SHP77 (cell line): ENCODE results near the gene CYBA.

Experiments
- DNase-seq, 2 experiments: peaks; one replicate each; lab custom pipeline; 2025; lab: John Stamatoyannopoulos, UW

The CYBA gene

DNA sequence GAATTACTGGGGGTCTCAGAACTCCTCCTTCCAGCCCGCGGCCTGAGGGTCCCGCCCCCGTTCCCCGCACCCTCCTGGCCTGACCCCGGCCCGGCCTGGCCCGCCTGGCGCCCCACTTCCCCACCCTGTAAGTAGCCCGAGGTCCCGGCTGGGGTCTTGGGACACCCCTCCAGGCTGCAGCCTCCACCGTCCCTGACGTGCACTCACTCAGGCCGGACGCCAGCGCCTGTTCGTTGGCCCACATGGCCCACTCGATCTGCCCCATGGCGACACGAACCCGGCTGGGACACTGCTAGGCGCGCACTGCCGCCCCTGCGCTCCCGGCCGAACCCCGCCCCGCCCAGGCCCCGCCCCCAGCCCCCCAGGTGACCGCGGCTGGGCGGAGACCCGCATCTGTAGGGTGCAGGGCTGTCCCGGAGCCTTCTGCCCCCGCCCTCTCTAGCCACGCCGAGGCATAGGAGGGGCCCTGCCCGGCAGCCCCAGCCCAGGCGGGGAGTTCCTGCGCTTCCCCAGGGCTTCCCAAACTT, at the start of gene CYBA:
TSS of gene CYBA (minus strand) at position 305 of the 527 bp plus-strand sequence. CDS start at position 265, 40 bp downstream.
- DNase-seq = peak in 1 of 2 experiments; percentile 39

DNA sequence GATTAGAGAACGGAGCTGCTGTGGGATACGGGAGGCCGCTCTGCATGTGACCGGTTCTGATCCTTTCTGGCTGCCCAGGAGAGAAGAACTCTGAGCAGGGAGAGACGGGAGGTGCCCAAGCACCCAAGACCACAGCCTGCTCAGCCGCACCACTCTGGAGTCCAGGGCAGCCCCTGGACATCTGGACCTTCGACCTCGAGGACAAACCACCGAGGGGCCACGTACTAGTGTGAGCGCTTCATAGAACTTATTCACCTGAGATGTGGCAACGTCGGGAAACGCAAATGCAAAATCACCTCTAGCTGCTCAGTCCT, 49.4 kb upstream of the CYBA start:
- DNase-seq = no peak

DNA sequence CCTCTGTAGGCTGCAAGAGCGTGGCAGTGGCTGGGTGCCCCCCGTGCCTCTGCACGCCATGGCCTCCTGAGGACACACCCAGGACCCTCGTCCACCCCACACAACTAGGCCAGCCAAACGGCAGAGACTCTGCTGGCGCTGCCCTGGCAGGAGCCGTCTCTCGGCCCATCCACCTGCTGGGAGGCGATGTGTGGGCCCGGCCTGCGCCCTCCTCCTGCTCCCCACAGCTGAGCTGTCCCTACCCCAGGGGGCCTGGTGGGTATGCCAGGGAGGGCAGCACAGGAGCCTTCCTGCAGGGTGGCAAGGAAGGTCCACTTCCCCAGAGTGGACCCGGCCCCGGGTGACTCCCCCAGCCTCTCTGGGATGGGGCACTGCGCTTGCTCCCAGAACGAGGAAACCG, 48.3 kb upstream of the CYBA start:
- DNase-seq = no peak

DNA sequence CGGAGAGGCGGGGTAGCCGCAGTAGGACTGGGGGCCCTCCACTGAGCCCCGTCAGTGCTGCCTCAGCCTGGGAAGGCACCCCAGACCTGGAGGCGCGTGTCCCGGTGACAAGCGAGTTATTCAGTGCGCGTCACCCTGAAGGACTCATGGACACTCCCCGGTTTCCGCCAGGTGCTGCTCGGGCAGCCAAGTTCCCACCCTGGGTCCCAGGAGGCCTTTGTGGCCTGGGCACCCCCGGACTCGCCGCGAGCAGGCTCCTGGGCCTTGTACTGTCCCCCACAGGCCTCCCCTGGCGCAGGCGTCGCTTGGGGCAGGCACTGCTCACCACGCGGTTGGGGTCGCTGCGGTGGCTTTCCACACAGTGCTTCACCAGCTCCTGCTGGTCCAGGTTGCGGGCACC, 47.8 kb upstream of the CYBA start:
- no peak for DNase-seq

DNA sequence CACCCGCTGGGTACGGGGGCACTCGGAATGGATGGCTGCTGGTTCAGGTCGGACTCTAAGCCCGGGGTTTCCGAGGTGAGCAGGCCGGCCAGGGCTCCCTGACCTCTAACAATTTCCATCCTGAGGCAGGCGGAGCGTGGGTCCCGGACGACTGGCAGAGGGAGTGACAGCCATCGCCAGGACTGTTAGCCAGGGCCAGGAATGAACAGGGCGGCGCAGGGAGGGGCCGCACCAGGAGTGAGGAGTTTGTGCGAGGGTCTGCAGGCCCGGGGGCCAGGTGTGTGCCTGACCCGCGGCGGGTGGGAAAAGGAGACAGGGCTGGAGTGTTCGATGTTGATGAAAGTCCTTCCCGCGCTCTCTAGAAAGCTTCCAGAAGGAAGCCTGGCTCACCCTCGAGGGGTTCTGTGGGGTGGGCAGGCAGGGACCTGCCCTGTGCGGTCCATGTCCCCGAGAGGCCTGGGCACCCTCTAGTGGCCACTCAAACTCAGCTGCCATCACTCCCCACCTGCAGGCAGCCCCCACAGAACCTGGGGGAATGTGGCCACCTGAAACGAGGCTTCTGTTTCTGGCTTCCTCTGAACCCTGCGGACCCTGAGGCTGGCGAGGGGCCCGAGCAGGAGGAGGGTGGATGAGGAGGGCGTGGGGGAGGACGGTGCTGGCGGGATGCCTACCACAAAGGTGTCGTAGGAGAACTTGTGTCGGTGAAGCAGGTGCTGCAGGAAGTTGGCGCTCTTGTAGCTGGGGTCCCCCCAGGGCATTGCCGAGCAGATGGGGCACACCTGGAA, 47.2 kb upstream of the CYBA start:
- DNase-seq = no peak

DNA sequence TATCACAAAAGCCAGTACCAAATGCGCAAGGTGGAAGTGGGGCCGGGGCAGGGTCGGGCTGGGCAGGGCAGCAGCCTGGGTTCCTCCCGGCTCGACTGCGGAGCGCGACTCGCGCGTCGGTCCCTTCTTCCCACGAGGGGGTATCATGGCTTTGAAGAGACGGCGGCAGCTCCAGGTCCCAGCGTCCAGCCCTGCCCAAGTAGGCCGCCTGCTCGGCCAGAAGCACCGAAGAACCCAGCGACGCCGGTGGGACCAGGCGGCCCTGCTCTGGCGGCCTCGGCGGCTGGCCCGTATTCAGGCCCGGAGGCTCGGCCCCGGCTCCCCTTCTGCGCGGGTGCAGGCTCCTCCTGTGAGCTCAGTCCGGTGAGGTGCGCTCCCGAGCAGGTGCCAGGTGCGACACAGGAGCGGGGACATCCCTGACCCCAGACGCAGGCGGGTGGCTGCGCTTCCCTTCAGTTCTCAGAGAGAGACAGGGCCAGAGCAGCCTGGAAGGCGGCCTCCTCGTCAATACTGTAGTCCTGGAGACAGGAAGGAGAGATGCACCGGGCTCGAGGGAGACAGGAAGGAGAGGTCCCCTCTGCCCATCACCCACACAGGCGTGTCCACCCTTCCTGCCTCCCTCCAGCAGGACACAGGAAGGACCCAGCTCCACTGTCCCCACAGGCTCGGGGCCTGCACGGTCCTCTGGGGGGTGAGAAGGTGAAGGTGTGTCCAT, 46.4 kb upstream of the CYBA start:
- no peak for DNase-seq

DNA sequence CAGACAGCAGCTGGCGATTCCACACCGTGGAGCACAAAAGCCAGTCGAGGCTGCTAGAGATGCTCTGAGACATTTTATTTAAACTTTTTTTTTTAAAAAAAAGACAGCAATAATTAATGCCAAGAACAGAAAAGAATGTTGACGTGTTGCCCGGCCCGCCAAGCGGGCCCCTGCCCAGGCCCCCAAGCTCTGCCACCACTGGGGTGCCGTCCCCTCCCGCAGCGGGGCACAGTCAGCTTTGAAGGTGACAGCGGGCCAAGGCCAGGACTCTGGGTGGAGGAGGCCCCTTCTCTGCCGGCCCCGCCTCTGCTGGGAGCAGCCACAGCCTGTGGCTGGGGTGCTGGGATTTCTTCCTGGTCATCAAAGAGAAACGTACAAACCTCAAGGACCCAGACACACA, 45.6 kb upstream of the CYBA start:
- DNase-seq = no peak

DNA sequence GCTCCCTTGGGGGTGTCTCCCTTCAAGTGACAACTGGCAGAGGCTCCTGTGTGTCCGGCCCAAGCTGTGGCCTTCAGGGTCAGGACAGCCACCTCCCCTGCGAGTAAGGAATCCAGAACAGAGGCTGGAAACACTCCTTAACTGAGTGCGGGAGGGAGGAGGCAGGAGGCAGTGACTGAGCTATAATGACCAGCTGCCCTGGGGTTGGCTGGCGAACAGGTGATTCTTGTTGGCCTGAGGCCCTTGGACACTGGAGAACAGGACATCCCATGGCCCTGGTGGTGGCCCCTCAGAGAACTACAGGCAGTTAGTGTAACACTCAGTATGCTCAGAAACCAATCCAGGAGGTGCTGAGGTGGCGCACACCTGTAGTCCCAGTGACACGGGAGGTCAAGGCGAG, 44.9 kb upstream of the CYBA start:
- no peak for DNase-seq

DNA sequence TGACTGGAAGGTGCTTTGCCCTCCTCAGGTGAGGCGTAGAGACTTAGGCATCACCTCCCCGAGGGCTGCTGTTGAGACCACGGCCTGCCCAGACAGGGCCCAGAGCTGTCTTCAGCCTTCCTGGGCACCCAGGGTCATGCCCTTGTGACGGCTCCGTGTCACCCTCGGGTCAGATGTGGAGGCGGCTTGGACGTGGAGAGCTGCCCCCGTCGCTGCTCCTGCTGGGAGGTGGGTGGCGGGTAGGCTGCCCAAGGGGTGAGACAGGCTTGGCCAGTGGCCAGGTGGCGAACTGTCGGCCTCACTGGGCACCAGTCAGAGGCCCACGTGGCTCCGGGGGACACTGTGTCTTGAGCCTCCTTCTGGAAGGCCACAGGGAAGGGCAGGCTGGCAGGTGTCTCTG, 44.4 kb upstream of the CYBA start:
- DNase-seq = no peak

DNA sequence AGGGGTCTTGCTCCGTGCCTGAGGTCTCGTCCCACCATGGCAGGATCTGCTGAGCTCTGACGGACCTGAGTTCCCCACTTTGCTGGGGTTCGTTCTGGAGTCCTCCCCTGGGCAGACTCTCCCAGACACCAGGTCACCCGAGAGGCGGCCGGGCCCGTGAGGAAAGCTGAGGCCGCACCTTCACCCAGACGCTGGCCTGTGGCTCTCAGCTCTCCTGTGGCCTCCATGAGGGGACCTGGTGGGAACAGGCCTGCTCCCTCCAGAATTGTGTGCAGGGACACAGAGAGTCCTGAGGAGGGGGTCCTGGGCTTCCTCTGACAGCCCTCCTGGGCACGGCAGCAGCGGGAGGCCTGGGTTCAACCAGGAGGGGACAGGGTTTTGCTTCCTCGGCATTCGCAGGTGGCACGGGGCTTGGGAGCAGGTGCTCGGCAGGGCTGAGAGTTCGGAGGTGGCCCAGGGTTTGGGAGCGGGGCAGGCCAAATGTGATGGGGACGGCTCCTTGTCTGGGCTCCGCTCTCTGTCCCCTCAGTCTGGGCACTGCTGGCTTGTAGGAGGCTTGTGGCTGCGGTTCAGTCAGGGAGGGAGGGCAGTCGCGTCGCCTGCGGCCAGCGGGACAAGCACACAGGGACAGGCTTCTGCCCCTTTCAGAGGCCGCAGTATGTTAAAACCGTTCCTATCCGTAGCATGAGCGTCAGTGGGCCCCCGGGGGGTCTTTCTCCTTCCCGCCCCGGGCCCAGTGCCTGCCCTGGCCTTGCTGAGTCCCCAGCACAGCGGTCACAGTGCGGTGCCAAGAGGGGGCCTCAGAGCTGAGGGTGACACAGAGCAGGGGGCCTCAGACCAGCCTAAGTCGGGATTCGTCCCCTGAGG, 43.6 kb upstream of the CYBA start:
- no peak for DNase-seq

DNA sequence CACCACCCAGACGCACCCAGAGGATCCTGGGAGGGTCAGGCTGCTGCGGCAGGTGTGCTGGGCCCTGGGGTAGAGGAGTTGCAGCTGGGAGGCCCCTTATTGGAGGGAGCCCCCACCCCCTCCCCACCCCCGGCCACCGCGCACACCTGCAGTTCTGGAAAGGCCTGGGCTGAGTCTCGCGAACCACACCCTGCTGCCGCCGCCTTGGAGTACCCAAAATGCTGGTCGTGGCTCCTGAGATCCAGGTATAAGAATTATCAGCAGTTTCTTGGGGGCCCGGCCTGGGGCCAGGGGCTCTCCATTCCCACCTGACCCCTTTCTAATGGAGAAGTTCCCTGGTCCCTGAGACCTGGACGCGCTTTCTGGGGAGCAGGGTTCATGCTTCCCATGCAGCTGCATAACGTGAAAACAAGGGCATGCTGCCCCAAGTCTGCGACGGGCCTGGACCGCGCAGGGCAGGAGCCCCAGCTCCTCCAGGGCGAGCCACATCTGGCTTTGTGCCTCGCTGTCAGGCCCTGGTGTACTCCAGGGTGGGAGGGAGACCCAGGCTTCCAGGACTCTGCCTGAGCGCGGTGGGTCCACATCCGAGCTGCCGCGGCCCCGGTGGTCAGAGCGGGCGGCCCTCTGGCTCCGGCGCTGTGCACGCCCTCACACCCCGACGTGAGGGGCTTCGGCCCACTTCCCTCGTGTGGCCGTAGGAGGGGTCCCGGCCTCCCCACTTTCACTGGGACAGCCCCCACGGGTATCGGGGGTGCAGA, 42.7 kb upstream of the CYBA start:
- no peak for DNase-seq

DNA sequence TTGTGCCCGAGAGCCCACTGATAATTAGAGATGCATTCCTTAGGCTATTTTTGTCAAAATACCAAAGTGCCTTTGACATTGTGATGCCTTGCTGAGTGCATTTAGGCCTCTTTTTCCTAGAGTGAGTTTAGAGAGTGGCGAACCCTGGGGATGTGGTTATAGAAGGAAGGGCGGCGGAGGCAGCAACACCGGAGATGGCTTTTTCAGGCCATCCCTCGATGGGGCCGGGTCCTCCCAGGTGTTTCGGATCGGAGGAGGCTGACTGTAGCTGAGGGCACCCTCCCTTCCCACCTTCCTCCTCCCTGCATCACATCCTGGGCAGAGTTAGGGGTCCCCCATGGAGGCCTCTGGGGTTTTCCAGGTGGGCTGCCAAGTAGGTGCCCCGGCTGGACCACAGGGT, 42.0 kb upstream of the CYBA start:
- no peak for DNase-seq

DNA sequence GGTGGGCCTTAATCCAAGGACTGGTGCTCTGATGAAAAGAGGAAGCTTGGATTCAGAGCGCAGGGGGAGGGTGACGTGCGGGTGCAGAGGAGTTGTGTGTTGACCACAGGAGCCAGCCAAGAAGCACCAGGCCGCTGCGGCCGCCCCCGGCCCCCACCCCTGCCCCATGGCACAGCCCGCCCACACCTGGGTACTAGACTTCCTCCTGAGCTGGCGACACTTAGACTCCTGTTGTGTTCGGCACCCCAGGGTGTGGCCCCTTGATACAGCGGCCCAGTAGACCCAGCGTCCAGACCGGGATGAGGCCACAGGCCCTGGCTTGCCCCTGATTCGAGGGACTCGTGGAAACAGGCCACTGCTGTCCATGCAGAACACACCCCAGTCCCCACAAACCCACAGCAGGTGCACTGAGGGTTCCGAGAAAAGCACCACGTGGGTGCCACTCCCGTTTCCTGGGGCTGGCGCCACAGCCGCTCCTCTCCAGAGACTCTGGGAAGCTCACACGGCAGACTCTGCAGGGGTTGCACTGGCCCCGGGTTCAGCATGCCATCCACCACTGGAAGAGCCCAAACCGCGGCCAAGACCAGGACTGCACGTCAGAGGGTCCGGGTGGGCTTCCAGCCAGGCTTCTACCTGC, 41.2 kb upstream of the CYBA start:
- DNase-seq = no peak

DNA sequence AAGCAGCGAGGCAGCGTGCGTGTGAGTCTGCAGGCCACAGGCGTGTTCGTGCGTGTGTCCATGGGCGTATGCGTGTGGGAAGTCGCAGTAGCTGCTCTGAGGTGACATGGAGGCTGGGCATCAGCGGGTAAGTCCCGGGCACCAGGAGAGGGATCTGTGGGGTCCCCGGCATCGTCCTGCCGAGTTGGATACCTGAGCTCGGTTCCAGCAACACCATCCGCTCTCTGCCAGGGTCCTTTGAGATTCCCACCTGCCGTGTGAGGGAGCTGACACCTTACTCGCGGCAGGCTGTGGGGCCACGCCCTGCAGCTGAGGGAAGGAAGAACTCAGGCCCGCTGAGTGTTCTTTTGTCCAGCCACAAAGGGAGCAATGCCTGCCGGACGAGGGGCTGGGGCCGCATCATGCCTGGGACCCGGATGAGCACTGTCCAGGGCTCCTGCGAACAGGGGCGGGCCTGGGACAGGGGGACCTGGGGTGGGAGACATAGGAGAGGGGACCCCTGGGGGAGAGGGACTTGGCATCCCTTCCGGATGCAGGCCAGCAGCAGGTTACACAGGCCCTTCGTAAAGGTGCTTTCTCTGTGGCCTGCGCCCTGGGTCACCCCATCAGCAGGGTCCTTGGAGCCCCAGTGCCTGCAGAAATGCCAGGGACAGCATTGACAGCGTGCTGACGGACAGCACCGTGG, 40.4 kb upstream of the CYBA start:
- no peak for DNase-seq

DNA sequence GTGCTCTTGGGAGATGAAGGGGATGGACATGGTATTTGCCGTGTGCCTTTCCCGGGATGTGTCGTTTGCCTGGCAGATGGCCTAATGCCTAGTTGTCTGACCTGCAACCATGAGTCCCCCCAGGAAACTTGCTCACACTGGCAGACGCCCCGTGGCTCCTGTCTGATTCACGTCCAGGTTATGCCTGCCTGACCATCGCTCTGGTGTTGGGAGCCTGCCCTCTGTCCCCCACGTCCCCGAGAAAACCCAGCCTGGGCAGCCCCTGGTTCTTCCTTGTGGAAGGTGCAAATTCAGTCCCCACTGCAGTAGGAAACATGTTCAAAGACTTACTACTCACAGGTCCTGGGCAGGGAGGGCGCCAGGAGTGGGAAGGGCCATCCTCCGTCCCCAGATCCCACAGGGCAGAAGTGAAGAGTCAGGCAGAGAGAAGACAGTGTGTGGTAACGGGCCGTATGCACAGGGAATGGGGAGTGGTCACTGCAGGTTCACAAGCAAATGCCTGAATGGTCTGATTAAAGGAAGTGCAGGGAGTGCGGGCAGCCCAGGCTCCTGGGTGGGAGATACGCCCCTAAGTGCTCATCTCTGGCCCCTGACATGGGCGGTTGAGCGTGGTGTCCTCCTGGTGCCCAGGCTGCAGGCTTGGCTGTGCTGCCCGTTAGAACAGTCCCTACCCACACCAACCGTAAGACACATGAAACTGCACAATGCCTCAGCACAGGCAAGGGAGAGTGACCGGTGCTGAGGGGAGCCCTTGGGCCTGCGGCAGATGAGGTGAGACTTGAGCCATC, 39.7 kb upstream of the CYBA start:
- DNase-seq = no peak

DNA sequence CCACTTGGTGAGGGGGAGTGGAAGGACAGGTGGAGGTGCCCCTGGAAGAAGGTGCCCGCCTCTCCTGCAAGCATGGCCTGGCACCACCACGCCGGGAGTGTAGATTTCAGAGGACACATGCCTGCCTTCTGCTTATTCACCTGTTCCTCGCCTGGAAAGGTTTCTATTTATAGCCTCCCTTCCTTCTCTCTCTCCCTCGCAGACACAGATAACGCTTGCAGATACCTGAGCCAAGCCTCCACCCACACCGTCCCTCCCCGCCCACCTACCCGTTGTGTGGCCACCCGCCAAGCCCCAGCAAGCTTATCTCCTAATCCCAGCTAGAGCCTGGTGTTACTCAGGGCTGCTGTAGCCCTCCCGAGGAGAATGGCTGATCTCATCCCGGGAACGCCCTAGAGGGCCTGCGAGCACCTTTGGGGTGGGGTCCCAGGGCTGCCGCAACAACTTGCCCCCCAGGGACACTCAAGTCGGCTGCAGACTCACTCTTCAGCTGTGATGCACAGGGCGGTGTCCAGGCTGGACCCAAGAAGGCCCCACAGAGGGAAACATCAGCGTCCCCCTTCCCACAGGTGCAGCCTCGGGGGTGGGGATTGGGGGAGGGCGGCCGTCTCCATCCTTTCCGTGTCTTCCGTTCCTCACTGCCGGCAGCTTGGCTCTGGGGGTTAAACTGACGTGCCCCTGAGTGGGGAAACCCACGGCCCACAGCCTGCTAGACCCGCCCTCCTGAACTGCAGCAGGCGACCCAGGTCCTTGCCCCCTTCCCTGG, 37.3 kb upstream of the CYBA start:
- peak; percentile 40 to 48 for DNase-seq

DNA sequence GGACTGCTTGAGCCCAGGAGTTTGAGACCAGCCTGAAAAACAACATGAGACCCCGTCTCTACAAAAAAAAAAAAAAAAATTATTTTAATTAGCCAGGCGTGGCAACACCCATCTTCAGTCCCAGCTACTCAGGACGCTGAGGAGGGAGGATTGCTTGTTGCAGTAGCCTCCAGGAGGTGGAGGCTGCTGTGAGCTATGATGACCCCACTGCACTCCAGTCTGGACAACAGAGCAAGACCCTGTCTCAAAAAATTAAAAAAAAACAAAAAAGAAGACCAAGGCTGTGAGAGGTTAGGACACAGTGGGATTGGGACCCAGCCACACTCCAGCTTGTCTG, 36.8 kb upstream of the CYBA start:
- DNase-seq = no peak

DNA sequence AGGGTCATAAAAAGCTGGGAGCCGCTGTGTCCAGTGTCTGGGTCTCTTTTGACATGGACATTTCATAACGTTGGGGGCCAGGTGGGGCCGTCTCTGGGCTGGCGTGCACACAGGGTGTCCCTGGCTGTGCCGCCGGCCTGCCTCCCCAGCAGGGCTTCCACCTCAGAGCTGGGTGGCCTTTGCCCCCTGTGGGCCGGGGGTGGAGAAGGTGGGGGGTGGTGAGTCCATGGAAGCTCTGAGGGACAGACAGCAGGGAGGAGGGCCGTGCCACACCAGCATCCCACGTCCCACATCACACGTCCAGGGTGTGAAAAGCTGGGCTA, 36.4 kb upstream of the CYBA start:
- DNase-seq = no peak

DNA sequence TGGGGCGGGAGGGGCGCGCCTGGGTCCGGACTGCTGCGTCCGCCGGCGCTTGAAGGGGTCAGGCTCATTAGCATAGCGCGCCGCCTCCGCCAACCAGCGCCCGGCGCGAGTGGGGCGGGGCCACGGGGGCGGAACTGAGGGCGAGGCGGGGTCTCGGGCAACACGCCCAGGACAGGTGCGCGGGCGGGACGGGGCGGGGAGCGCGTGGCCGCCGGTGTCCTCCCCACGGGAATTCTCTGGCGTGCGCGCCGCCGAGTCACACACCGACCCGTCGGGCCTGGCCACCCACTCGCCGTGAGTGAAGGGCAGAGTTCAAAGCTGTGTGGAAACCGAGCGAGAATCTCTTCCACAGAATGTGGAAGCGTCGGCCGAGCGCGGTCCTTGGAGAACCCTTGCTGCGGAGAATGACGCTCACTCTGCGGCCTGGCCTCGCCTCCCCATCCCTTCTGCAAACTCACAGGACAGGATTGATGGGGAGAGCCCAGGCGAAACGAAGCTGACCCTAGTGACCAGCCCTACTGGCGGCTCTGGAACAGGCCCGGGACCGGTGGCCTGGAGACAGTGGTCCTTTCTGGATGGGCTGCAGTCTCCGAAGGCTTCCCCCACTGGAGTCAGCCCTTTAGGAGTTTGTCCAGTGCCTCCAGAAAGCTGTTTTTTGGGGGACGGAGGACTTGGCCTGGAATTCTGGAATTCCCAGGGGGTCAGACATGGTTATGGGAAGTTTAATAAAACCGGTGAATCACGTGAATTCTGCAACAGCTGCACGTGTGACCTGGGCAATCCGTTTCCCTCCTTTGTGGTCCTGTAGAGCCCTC, 35.8 kb upstream of the CYBA start, which contains the start of gene SNAI3:
TSS of gene SNAI3 (minus strand) at position 69 of the 815 bp plus-strand sequence. CDS start 101 bp downstream, outside the sequence.
- peak; percentile 68 to 74 for DNase-seq
